GM12873 (cell line): ENCODE measurements around the gene PNPLA7.

Source experiments
- CTCF ChIP-seq: IDR thresholded peaks from 2 replicates; pipeline ENCODE4 v1.5.1; 2012; ENCODE audit warnings: low read depth, mild to moderate bottlenecking, moderate library complexity, low read length, control low read depth; ENCODE audit not compliant: insufficient read depth; ENCODE audit errors: missing control alignments

The PNPLA7 gene

GRCh38 chr9:137588891-137589290 lies 38.7 kb upstream of the PNPLA7 start:
- TF ChIP-seq CTCF = no peak

GRCh38 chr9:137588311-137588710 lies 38.1 kb upstream of the PNPLA7 start:
- TF ChIP-seq CTCF = no peak

GRCh38 chr9:137586854-137587253 lies 36.7 kb upstream of the PNPLA7 start:
- TF ChIP-seq CTCF = no peak

- no peak for TF ChIP-seq CTCF
Measured at GRCh38 chr9:137583957-137584356, 33.8 kb upstream of the PNPLA7 start.

GRCh38 chr9:137583347-137583746 lies 33.1 kb upstream of the PNPLA7 start:
- TF ChIP-seq CTCF = no peak

- TF ChIP-seq CTCF = peak; percentile 39
Measured at GRCh38 chr9:137582286-137582860, 32.2 kb upstream of the PNPLA7 start.

- TF ChIP-seq CTCF = no peak
Measured at GRCh38 chr9:137581361-137582285, 31.4 kb upstream of the PNPLA7 start.
